Ovary (tissue), 3 donors: ENCODE results near the gene EFTUD2.

ENCODE experiments used
- CTCF ChIP-seq, 3 donors: fragments of 450-650 bp in 2 of 3; fragments of 200-600 bp in 1 of 3; IDR thresholded peaks; one replicate each; pipeline versions ENCODE4 v1.5.1 to v1.8.0; 2016 to 2022; ENCODE audit warnings: antibody characterized with exemption in 3 of 3, mild to moderate bottlenecking in 1 of 3
- EP300 ChIP-seq: sonication (generic); formaldehyde crosslinking; IDR thresholded peaks from one replicate; pipeline ENCODE4 v1.6.1; 2017; ENCODE audit warnings: antibody characterized with exemption
- POLR2A ChIP-seq: fragments of 450-650 bp; IDR thresholded peaks from one replicate; pipeline ENCODE4 v1.6.1; 2017; ENCODE audit warnings: antibody characterized with exemption, mild to moderate bottlenecking, moderate library complexity
- donor health status: DM: no; HTN: no; CAD: no.

- TF ChIP-seq POLR2A, result peak; percentile 51
- TF ChIP-seq CTCF (IDR thresholded peaks at IDR 0.05), result peak in 2 of 3 donors; percentile 52 to 55
- no peak for TF ChIP-seq EP300
Observed at GRCh38 chr17:44899074-44899782, at the start of gene EFTUD2.
